HG03196 (cell line): ENCODE data around the gene ISOC2.
"Not testable (repeated sequence)": the region's sequence is repeated elsewhere in the genome, so short reads cannot be mapped to it uniquely, and the experiment has no call there.

ENCODE experiments used
- ATAC-seq: cut with Tn5 transposase; IDR thresholded peaks from one replicate; pipeline ENCODE4 v1.9.1; 2021; ENCODE audit not compliant: unreplicated experiment

ISOC2 gene

DNA sequence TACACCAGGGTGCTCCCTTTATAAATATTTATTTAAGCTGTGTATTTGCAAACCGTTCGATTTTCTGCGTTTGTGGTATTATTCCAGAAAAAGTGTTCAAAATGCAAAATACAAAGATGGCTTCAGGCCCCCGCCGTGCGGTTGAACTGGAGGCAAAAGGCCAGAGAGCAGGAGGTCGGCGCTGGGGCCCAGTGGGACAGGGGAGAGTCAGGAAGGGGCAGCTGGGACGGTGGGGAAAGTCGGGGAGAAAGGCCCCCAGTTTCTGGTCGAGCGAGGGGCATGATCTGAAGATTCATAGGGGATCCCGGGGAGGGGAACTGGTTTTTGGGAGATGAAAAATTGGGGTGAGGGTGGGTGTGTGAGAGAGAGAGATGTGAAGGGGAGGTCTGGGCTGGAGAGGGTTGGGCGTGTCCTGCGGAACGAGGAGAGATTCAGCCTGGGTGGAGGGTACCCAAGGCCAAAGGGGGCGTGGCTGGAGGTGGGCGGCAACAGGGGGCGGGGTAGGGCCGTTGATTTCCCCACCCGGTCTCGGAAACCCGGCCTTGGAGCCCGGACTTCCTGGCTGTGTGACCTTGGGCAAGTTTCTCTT, 678 bp downstream of the ISOC2 start:
- ATAC-seq: no peak

- ATAC-seq: no peak
These were observed 1.3 kb downstream of the ISOC2 start for GRCh38 chr19:55459950-55460657.

DNA sequence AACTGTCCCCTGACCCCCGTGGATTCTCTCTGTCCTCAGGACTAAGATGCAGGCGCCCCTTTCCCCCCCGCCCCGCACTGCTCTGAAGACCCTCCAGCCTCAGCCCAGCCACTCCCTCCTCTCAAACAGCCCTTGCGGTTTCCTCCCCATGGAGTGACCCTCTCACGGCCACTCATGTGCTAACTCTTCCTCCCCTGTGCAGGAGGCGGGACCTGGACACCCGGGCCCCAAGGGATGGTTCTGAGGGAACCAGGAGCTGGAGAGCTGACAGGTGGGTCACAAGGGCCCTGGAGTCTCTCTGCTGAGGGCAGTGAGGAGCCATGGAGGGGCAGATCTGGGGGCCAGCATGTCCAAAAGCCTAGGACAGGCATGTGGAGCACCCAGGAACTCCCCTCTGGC, 1.9 kb downstream of the ISOC2 start:
- no peak for ATAC-seq

- no peak for ATAC-seq
These were observed 3.6 kb downstream of the ISOC2 start for GRCh38 chr19:55457683-55458457.

GRCh38 chr19:55456347-55456746, 5.1 kb downstream of the ISOC2 start:
- no peak for ATAC-seq

- ATAC-seq: no peak
These were observed 5.7 kb downstream of the ISOC2 start for GRCh38 chr19:55455576-55456235.

- no peak for ATAC-seq
These were observed 6.6 kb downstream of the ISOC2 start for GRCh38 chr19:55454787-55455243.

DNA sequence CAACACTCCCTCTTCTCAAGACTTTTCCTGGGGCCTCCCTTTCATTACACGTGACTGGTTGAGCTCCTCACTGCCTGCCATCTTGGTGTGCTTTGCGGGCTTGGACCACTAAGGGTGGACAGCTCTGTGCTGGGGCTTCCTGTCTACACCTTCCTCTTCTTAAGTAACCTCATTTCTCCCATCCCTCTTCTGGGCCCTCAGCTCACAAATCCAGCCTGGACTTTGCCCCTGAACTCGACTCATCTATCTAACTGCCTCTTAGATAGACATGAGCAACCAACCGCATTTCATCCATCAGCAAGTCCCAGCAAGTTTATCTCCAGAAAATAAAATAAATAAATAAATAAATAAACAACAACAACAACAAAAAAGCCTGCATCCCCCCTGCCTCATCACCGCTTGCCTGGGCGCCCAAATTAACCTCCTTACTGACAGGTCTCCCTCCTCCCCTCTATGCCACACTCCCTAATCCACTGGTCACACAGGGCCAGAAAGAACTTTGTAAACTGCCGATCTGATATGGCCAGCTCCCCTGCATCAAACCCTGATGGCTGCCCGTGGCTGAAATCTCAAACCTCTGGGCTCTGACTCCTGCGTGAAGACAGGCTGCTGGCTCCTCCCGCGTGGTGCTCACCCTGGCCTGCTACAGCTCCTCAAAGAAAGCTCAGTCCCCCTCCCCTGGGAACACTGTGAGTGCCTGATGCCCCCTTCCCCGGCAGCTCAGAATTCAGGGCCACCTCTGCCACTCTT, 7.8 kb downstream of the ISOC2 start:
- ATAC-seq: no peak

- ATAC-seq: no peak
These were observed 8.6 kb downstream of the ISOC2 start for GRCh38 chr19:55452749-55453346.

DNA sequence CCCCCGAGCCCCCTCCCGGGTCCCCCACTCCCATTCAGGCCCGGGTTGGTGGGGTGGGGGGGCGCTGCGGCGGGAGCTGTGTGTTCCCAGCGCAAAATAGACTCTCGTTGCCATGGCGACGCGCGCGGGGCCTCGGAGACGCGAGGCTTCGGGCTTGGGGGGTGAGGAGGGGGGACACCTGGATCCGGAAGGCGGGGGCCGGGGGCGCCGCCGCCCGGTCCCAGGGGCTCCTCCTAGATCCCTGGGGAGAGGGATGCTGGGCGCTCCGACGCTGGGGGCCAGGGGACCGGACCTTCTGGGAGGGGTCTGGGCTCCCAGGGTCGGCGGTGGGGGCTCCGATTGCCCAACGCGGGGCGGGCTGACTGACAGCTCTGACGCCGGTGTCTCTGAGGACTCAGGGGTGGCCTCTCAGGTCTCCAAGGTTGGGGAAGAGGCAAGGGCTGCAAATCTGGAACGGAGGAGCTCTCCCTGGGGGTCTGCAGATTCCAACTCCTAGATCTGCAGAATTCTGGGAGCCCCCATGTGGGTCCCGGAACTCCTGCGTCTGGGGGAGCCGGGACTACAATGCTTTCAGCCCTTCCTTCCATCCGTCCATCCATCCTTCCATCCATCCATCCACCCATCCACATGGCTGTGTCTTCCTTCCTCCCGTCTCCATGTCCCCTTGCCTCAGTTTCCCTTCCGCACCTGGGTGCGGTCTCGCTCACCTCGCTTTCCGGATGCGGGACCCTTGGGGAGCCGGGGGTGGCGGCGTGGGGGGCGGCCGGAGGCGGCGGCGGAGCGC, 9.3 kb downstream of the ISOC2 start:
- no peak for ATAC-seq

- no peak for ATAC-seq
These were observed 10.1 kb downstream of the ISOC2 start for GRCh38 chr19:55451163-55451964.

DNA sequence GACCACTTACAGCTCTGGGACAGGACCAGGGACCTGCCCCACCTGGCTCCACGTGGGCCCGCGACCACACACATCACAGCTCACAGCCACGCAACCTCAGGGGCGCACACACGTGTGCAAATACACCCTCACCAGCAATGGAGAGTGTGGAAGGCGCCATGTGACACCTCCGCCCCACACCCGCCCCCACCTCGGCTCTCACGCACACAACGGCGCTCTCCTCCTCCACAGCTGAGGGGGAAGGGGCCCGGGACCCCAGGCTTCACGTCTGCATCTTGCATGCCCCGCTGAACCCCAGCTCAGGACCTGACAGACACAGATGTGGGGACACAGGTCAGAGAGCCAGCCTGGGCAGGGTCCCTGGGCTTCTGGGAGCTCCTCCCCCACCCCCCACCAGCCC, 12.0 kb downstream of the ISOC2 start:
- no peak for ATAC-seq

DNA sequence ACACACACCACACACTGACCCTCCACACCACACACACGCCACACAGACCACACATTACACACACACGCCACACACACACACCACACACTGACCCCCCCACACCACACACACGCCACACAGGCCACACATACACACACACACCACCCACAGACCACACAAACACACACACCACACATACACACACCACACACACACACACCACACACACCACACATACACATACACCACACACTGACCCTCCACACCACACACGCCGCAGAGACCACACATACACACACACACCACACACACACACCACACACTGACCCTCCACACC, 13.3 kb downstream of the ISOC2 start:
- not testable (repeated sequence) for ATAC-seq

DNA sequence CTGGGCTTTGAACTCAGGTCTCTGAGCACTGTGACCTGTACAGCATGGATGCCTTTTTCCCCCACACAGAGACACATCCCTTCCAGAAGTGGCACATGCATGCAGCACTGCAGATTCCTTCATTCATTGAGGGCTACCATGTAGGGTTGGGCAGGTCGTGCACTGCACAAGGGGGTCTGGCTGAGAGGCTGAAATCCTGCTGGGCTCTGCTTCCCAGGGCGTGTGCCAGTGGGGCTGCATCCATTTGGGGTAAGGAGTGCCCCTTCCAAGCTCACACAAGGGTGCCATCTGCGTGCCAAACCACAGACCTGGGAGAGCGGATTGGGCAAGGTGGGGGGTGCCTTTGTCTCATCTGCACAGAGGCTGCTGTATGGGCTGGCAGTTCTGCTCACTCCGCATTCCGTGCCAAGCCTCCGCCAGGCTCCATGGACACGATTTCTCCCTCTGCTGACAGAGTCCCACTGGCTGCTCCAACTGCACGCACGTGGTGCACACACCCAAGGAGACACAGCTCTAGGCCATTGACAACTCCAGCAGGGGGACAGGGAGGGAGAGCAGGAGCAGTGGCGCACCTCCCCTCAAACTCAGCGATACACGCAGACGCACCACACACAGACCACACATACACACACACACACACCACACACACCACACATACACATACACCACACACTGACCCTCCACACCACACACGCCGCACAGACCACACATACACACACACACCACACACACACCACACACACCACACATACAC, 13.8 kb downstream of the ISOC2 start:
- ATAC-seq: no peak

DNA sequence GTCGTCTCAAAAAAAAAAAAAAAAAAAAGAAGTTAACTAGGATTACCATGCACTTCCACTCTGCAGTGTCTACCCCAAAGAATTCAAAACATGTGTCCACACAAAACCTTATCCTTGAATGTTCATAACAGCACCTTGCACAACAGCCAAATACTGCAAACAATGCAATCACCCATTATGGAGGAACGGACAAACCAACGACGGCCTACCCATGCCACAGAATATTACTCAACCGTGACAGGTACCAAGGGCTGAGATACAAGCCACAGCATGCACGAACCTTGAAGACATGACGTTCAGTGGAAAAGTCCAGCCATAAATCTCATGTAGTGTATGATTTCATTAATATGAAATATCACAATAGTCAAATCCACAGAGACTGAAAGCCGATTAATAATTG, 15.4 kb downstream of the ISOC2 start:
- ATAC-seq: no peak

DNA sequence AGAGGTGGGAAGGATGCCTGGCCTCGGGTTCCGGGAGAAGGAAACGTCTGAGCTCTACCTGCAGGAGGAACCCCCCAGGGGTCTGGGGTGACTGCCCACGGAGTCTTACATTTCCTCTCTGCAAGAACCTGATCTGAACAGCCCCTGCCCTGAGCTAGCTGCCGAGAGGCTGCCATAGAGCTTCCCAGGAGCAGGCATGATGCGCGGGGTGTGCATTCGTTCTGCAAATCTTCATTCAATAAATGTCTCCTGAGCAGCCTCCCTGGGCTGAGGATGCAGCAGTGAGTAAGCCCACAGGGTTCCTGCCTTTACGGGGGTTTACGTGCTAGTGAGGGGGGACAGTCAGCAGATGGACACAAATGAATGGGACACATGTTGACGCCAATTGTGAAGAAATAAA, 16.8 kb downstream of the ISOC2 start:
- no peak for ATAC-seq

DNA sequence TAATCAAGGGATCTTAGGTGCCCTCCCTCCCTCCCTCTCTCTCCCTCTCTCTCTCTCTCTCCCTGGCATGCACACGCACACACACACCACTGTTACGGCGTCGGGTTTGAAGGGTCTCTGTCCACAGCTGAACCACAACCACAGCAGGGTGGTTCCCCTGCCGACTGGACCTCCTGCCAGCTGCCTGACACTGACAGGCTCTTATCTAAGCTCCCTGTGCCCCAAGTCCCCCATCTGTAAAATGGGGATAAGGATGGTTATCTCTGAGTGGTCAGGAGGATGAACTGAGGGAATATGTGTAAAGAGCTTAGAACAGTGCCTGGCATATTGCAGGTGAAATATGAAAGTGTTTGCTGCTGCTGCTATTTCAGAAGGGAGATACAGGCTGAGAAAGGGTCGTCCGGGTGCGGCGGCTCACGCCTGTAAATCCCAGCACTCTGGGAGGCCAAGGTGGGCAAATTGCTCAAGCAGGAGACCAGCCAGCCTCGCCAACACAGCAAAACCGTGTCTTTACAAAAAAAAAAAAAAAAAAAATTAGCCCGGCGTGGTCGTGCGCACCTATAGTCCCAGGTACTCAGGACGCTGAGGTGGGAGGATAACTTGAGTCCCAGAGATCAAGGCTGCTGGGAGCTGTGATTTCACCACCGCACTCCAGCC, 17.5 kb downstream of the ISOC2 start:
- ATAC-seq: no peak
